MM.1S (cell line): ENCODE measurements around the gene RHOB.

Experiments
- CTCF ChIP-seq: fragments of 300-600 bp; sonication (generic); IDR thresholded peaks from 2 replicates; pipeline ENCODE4 v1.5.1; 2016; ENCODE audit warnings: antibody characterized with exemption, low read length, mixed read lengths
- EZH2phosphoT487 ChIP-seq: fragments of 300-600 bp; sonication (generic); IDR thresholded peaks from 2 replicates; pipeline ENCODE4 v1.6.1; 2018; ENCODE audit warnings: antibody characterized with exemption, low read length

DNA sequence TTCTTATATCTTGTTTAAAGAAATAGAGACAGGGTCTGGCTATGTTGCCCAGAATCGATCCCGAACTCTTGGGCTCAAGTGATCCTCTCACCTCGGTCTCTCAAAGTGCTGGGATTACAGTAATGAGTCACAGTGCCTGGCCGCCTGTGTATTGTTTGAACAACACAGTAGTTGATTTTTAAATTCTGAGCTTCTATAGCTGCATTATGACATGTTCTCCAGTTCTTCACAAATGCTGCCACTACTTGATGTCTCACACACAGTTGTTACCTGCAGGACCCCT lies 7.7 kb upstream of the RHOB start:
- TF ChIP-seq CTCF (no peak), EZH2phosphoT487 (no peak)
